Vagina (tissue), 2 donors: ENCODE data around the gene ZBTB12.

ENCODE experiments used
- CTCF ChIP-seq, 3 experiments: fragments of 450-650 bp in 2 of 3; fragments of 200-600 bp in 1 of 3; sonication (generic) in 1 of 3; IDR thresholded peaks; one replicate each; pipeline ENCODE4 v1.5.1; 2017 to 2019; ENCODE audit warnings: antibody characterized with exemption in 3 of 3, mild to moderate bottlenecking in 2 of 3, moderate library complexity in 2 of 3
- POLR2A ChIP-seq, 2 donors: fragments of 450-650 bp; IDR thresholded peaks; one replicate each; pipeline ENCODE4 v1.6.1; 2017; ENCODE audit warnings: antibody characterized with exemption in 2 of 2, mild to moderate bottlenecking in 2 of 2, moderate library complexity in 2 of 2

DNA sequence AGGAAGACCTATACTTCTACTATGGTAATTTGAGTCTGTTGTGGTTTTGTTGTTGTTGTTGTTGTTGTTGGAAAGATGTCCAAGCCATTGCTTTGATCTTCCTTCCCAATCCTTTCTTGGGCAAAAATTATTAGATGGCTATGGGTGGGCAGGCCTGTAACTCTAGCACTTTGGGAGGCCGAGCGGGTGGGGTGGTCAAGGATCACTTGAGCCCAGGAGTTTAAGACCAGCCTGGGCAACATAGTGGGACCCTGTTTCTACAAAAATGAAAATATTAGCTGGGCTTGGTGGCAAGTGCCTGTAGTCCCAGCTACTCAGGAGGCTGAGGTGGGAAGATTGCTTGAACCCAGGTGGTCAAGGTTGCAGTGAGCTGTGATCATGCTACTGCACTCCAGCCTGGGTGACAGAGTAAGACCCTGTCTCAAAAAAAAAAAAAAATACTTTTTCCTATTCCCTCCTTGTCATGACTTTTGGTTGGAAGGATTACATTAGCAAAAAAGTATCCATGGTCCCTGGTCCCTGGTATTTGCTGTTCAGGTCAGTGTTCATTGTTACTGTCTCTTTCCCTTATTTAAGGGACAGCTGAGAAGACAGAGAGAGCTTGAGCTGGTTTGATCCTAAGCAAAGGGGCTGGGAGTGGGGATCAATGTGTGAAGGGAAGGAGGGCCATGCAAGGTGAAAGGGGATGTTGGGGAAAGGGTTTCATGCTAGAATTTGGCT is 51.0 kb downstream of the ZBTB12 start:
- TF ChIP-seq CTCF (IDR thresholded peaks at IDR 0.05) (no peak), POLR2A (IDR thresholded peaks at IDR 0.05) (no peak)
